GM18519 (cell line): ENCODE data around the gene STK32B.

ENCODE experiments used
- ATAC-seq: cut with Tn5 transposase; IDR thresholded peaks from one replicate; pipeline ENCODE4 v1.9.1; 2021; ENCODE audit warnings: mild to moderate bottlenecking, moderate library complexity; ENCODE audit not compliant: unreplicated experiment, low FRiP score

Gene STK32B

DNA sequence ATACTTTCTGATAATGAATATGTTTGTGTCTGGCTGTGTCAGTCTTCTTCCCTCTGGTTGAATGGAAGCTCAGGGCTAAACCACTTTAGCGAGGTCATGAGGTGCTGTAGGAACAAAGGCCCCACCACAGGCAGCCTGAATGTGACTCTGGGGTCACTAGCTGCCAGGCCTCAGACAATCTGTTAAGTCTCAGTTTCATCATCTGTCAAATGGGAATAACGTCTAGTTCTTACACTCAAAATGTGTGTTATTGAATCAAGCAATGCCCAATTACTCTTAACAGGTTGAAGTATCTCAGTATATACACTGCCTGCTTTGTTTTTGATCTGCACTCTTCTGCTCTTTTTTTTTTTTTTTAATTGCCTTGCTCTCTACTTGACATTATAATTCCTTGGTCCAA lies 148.6 kb downstream of the STK32B start:
- ATAC-seq, result no peak

DNA sequence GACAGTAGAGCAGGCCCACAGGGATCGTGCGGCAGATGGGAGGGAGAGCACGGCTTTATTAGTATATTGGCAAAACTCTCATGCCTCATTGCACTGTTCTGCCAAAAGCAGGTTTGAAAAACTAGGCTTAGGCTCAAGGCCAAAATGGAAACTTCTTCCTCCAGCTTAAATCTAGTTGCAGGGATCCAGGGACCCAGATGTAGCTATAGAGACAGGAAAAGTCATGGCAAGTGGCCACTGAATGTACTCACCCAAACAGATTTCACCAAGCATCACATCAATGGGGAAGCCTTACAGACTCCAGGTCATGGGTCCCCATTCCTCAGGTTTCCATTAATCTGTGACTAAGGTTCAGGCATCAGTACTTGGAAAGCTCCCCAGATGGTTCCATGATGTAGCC lies 149.2 kb downstream of the STK32B start:
- ATAC-seq, result no peak

DNA sequence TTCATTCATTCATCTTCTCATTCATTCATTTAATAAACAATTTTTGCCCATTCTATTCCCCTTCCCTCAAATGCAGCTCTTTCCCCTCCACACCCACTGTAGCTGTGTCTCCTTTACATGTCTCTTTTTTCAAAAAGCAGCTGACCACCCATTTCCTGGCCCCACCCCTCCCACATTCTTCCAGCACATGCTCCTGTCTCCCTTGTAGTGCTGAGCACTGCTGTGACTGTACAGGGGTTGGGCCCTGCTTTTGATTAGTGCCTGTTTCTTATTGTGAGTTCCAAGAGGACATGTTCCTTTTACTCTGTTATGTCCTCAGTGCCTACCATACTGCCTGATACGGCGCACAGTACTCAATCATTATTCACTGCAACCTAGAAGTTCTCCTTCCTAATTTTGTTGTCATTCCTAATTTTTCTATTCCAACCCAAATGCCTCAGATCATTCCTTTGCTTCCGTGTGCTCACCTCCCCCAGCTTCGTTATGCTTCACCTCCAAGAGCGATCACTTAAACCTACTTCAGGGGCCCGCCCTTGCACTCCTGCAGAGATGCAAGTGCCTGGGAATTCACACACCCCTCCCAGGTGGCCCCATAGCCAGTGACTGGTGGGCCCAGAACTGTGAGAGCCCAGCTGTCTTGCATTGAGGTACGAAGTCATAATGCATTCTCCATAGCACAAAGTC lies 152.2 kb downstream of the STK32B start:
- ATAC-seq, result no peak

DNA sequence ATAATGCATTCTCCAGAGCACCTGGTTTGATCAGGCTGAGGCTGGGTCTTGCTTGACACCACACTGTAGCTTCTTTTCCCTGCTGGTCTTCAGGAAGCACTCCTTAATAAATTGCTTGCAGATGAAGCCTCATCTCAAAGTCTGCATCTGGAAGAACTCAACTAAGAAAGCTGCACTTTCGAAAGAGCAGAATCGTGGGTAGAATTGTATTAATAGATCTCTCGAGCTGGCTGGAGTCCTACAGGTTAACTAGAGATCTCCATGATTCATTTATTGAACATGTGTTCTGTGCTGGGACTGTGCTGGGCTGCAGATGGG lies 152.7 kb downstream of the STK32B start:
- no peak for ATAC-seq

DNA sequence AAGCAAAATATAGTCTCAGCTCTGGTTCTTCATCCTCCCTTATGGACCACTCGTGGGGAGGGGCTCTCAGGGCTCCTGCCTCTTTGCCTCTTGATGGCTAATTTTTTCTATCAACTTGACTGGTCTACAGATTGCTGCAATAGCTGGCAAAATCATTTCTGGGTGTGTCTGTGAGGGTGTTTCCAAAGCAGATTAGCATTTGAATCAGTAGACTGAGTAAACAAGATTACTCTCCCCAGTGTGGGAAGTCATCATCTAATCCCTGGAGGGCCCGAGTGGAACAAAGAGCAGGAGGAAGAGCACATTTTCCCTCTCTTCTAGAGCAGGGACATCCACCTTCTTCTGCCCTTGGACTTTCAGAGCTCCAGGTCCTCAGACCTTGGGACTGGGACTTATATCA lies 153.5 kb downstream of the STK32B start:
- ATAC-seq, result no peak

DNA sequence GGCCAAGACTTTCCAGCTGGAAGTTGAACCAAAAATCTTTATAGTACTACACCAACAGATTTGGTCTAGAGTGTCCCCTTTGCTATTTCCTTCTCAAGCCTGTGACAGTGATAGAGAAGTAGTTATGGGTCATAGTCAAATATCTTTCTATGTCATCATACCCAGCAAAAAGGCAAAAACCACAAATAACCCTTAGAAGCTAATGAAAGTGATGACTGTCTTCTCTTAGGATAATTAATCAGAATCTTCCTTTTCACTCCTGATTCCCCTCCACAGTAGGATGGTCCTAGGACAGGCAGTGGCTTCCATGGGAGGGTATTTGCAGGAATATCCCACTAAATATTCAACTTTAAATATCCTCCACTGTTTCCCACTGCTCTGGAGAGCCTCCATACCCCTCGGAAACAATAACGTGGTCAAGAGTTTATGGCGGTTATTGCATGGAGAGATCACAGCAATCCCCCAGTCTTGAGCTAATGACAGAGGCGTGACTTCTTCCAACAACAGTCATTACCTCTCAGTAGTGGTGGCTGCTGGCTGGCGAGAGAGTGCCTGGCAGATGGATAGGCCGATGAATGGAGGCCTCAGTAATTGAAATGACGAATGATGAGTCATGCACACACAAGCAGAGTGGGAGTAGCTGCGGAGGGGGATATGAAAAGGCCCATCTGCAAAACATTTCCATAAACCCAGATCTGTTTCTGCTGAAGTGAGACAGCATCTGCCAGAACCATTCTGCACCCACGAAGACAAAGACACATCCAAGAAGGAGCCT lies 154.9 kb downstream of the STK32B start:
- no peak for ATAC-seq

DNA sequence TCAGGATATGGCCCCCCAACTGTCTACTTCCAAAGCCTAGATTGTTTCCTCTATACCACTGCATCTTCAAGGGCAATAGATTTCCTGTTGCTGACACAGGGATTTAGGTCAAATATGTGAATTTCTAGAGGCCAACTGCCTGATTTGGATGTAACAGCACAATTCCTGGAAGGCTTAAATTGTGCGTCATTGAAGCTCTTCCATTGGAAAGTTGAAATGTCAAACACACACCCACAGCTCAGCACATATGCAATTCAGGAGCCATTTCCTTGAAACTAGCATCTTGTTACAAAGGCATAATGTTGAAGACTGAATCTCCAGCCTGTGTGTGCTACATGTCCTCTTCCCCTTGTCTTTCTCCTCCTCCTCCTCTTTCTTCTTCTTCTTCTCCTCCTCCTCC lies 158.6 kb downstream of the STK32B start:
- ATAC-seq, result no peak

DNA sequence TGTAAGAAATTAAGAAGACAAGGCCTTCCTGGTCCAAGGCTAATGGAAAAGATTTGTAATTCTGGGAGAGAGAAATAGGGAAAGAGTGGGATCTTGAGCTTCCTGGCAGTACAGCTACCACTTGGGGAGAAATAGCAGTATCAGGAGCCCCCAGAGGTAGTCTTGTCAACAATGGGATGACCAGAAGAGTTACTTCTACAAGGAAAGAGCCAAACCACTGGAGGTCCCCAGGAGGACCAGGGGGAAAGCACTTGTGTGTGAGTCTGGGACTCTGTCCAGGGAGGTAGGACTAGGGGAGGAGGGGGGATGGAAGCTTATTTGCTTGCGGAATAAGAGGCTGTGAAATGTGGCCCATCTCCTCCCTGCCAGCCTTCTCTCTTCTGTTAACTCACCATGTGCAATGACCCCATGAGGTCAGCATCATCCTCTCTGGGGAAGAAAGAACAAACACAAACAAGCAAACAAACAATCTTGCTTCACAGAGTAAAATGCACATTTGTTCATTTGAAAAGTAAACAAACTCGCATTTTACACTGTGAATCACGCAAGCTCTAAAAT lies 160.1 kb downstream of the STK32B start:
- no peak for ATAC-seq

DNA sequence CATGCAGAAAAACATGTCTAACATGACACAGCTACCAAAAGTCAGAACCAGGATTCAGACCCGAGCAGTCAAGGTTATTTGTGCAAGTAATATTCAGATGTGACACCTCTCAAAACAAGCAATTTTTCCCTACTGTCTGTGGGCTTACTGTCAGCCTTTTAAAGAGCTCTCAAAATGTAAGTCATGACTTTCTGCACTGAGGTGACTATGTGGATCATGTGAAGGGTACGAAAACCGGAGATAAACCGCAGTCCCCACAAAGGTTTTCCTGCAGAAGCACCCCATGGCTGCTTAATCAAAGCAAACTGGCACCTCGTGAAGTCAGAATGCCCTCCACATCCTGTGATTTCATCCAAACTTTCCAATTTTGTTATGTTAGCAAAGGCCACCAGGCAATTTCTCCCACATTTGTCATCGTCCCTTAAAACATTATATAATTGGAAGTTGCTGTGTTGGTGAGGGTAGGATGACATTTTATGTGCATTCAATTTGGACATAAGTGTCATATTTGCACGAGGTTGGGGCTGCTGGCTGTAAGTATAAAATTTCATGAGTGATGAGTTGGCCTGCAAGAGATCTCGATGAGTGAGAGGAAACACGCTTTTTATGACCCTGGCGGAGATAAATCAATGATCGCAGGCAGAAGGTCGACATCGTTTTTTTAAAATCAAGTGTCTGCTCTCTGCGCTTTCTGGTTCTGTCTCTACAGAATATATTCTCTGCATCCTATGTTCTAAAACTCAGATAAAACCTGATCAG lies 161.2 kb downstream of the STK32B start:
- no peak for ATAC-seq

DNA sequence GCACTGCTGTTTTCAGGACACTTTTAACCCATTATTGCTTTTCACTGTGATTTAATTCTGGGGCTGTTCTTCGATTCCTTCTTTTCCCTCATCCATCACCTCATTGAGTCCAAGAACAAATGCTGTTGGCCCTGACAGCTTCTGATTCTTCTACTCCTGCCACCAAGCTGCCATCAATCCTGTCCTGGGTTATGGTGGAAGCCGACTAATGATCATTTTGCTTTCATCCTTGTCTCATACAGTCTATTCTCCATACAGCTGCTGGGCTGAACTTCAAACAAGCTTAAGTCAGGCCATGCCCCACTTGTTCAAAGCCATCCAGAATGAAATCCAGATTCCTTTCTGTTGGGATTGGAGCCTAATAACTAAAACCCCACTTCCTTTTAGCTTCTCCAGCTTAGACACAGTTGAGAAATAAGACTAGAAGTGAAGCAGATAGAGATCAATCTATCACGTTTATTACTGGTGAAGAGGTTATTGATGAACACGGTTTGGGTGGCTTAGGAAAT lies 161.9 kb downstream of the STK32B start:
- ATAC-seq, result no peak

DNA sequence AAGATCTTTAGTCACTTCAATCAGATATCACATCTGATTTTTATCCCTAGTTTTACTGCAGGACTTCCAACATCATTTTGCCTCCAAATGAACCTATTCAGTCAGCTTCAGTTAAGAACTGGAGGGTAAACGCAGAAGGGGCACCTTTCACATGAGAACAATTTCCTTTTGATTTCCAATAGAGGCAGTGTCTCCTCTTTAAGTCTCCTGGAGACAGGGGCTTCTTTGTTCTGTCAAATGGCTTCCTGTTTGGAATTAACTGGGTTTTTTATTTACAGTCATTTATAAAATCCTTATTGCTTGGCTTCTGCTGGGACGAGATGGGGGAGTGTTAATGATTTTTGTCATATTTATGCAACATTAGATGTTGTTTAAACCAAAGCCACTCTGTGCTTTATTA lies 164.0 kb downstream of the STK32B start:
- no peak for ATAC-seq

DNA sequence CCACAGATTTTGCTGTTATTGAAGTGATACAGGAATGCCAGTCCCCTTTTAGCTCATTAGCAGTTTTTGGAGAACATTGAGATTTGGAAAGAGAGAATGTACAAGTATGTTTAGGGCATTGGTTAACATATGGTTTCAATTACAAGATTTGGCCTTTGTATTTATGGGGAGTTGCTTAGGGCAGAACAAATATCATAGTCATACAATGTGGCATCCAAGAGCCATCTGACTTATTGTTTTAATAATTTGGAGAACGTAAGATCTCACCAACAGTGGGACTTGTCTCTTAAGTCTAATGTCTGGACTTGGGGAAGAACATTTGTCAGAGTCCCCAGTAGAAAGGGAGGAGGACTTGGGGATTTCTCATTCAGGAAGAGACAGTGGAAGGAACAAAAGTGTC lies 166.1 kb downstream of the STK32B start:
- ATAC-seq, result no peak

DNA sequence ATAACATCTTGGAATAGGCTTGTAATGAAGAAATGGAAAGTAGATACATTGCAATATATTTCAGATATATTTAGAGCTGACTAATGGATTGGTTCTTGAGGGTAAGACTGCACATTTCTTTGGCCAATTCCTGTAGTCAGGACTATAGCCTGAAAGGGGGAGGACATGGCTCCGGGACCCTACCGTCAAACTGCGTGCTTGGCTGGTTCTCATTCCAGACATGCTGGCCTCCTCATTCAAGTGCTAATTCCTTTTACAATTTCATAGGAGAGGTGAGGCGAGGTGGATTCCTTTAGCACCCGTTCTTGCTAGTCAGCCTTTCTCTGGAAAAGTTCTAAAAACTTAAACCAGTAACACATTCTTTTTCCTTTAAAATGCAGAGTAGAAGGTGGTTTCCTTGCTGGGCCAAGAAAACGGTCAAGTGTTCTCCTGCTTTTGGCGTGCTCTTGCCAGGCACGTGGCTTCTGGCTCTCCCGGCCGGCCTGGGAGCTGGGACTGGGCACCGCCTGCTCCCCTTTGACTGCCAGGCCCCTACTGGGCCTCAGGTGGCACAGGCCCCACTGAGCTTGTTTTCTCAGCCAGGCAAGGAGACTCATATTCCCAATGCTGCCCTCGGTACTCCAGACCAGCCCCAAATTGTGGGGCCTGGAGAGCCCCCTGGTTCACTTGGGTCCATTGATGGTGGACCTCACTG lies 167.2 kb downstream of the STK32B start:
- ATAC-seq, result no peak

DNA sequence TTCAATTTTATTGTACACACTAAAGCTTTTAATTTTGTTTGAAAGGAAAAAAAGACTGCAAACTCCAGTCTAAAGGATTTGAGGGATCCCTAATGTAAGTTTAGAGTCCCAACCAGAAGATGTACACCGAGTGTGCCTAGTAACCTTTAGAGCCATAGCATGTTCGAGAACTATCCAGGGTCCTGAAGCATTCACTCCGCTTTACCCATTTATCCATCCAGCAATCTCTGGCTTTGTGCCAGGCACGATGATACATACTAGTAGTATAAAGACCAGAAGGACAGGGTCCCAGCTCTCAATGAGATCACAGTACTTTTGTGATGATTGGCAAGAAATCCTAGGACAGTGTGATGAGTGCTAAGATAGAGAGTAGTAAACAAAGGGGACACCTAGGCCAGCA lies 168.7 kb downstream of the STK32B start:
- no peak for ATAC-seq

DNA sequence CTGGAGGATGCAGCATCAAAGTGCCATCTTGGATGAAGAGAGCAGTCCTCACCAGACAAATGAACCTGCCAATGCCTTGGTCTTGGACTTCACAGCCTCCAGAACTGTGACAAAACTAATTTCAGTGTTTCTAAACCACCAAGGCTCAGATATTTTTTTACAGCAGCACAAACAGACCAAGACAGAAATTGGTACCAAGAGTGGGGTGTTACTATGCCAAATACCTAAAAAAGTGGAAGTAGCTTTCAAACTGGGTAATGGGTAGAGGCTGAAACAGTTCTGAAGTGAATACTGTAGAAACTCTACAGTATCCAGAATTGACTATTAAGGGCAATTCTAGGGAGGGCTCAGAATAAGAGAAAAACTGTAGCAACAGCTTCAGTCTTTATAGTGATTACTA lies 170.8 kb downstream of the STK32B start:
- no peak for ATAC-seq

DNA sequence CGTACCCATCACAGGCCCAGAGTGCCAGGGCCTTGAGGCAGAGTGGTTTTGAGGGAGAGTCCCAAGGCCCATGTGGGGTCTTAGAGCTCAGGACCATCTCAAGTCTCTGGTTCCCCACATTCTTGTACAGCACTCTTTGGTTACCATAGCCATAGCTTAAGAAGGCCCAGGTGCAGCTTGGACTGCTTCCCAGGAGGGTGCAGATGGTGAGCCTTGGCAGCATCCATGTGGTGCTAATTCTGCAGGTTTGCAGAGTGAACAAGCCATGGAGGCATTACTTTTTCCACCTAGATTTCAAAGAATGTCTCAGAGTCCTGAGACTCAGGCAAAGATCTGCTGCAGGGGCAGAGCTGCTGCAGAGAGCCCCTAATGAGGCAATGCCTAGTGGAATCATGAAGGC lies 171.7 kb downstream of the STK32B start:
- no peak for ATAC-seq

DNA sequence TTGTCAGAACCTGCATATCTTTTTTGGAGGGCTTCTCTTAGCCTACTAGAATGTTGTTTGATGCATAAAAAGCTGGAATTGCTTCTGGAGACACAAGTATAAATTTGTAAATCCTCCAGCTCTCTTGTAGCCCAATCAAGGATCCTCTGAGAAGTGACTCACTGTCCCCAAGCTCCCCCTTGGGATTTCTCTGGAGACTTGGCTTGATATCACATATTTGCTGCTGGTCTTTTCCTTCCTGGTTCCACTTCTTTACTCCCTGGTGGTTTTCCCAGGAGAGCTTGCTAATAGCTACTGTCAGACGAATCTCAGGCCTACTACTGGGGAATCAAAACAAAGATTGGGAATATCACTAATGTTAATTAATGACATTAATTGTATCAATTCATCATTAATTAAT lies 173.1 kb downstream of the STK32B start:
- no peak for ATAC-seq

DNA sequence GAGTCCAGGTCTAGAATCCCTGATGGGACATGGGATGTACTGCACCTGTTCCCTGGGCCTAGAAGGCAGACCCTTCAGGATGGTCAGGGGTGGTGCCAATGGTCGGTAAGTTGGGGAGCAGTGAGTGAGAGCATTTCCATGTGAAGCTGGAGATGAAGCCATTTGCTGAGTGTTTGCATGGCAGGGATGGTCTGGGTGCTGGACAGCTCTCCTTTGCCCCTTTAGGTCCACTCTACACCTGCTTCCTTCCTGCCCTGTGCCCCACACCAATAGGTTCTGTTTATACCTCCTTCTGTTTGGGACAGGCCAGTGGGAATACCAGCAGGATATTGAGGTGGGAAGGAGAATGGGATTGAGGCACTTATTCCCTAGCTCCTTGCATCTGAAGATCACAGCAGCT lies 181.3 kb downstream of the STK32B start:
- ATAC-seq, result no peak

DNA sequence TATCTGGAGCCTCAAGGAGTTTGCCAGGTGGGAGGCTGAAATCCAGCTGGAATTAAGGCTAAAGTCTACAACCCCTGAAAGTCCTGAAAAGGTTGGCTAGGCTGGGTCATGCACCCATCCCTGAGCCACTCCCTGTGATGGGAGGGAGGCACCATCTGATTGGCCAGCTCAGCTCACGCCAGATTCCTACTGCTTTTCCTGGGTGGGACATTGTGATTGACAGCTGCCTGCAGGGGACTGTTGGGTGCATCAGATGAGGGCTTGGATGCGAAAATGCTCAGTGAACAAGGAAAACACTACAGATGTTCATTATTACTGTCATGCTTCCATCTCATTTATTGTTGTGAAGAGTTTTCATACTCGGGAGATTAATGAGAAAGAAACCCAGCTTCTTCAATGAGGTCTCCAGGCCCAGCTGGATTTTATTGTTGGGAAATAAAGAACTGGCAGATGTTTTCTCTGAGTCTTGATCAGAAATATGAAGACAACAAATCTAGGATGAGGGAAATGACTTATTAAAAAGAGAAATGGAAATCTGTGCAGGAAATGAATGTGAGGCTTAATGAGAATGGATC lies 185.9 kb downstream of the STK32B start:
- ATAC-seq, result no peak

DNA sequence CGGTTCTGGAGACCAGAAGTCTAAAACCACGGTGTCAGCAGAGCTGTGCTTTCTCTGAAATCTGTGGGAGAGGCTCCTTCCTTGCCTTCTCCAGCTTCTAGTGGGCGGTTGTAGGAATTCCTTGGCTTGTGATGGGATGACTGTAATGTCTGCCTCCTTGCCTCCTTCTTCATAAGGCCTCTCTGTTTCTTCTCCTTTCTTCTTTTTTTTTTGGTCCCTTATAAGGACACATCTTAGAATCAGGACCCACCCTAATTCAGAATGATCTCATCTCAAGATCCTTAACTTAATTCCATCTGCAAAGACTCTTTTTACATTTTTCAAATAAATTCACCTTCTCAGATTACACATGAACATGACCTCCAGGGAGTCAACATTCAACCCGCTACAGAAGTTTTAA lies 186.9 kb downstream of the STK32B start:
- ATAC-seq, result no peak
